PFSK-1 (cell line): ENCODE measurements around the gene DIP2C.

Experiments used
- FOXP2 ChIP-seq: optimal IDR thresholded peaks from 2 replicates; pipeline ENCODE3; 2011; ENCODE audit warnings: borderline replicate concordance, control low read depth, inconsistent platforms; ENCODE audit not compliant: insufficient read depth; ENCODE audit errors: extremely low read length, extremely low read depth
- SIN3A ChIP-seq: IDR thresholded peaks from 2 replicates; pipeline ENCODE4 v1.6.1; 2012; ENCODE audit warnings: mild to moderate bottlenecking, low read length, moderate library complexity, borderline replicate concordance; ENCODE audit not compliant: insufficient read depth
- TAF1 ChIP-seq: IDR thresholded peaks from 2 replicates; pipeline ENCODE4 v1.6.1; 2012; ENCODE audit warnings: low read length, control low read depth, borderline replicate concordance; ENCODE audit not compliant: insufficient read depth
- TF ChIP-seq, protein P1 (sequence below), 2 experiments: IDR thresholded peaks; 2 replicates each; pipeline versions ENCODE4 v1.6.1 to v1.8.0; 2011 to 2012; ENCODE audit warnings: low read depth in 2 of 2, low read length in 2 of 2, control low read depth in 1 of 2, inconsistent platforms in 1 of 2, mild to moderate bottlenecking in 1 of 2, moderate library complexity in 1 of 2; ENCODE audit not compliant: insufficient read depth in 1 of 2

DNA sequence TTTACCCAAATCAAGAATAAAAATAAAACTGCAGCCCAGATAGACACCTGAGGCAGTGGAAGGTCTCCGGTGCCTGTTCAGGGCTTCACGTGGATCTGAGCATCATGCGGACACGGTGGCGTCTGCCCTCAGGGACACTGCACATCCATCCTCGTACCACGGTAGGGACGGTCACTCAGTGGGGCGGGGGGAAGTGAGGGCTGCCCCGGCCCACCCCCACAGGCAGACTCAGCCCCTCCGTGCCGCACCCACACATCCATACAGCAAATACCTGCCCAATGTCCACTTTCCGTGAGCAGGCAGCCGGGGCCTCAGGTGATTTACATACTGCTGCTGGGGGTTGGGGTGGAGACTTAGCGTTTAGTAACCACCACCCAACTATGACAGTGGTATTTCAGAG is 207.8 kb downstream of the DIP2C start:
- TF ChIP-seq FOXP2 (no peak), SIN3A (no peak), TAF1 (no peak)
- TF ChIP-seq, protein P1, sequence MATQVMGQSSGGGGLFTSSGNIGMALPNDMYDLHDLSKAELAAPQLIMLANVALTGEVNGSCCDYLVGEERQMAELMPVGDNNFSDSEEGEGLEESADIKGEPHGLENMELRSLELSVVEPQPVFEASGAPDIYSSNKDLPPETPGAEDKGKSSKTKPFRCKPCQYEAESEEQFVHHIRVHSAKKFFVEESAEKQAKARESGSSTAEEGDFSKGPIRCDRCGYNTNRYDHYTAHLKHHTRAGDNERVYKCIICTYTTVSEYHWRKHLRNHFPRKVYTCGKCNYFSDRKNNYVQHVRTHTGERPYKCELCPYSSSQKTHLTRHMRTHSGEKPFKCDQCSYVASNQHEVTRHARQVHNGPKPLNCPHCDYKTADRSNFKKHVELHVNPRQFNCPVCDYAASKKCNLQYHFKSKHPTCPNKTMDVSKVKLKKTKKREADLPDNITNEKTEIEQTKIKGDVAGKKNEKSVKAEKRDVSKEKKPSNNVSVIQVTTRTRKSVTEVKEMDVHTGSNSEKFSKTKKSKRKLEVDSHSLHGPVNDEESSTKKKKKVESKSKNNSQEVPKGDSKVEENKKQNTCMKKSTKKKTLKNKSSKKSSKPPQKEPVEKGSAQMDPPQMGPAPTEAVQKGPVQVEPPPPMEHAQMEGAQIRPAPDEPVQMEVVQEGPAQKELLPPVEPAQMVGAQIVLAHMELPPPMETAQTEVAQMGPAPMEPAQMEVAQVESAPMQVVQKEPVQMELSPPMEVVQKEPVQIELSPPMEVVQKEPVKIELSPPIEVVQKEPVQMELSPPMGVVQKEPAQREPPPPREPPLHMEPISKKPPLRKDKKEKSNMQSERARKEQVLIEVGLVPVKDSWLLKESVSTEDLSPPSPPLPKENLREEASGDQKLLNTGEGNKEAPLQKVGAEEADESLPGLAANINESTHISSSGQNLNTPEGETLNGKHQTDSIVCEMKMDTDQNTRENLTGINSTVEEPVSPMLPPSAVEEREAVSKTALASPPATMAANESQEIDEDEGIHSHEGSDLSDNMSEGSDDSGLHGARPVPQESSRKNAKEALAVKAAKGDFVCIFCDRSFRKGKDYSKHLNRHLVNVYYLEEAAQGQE (IDR thresholded peaks at IDR 0.05; ENCODE audit: insufficient read depth in 1 of 2, low read depth in 2 of 2, low read length in 2 of 2), result no peak
